A549 (cell line): ENCODE measurements around the gene C10orf67. TPM values are rescaled to one million over a fixed set of nuclear protein-coding genes. Genes with fewer than 3 reads are reported as not detected.

Experiments
- ATAC-seq, 2 experiments: fragments of 200-7000 bp in 1 of 2; fragments of >200 bp in 1 of 2; cut with Nextera tagmentation in 1 of 2; cut with Tn5 transposase in 1 of 2; 3 replicates each; pipeline versions ENCODE4 v1.8.0 to v1.9.1; 2018 to 2020; ENCODE audit warnings: mild to moderate bottlenecking in 1 of 2, moderate library complexity in 1 of 2
- CTCF ChIA-PET: fragments of 300-600 bp; sonication (Branson Sonifier 250); formaldehyde crosslinking; extraction: SDS; loops from one replicate; lab custom pipeline; 2021; ENCODE audit warnings: antibody characterized with exemption, inconsistent platforms; lab: Yijun Ruan, JAX
- POLR2A ChIA-PET: fragments of 350-600 bp; formaldehyde crosslinking; extraction: SDS; loops from one replicate; lab custom pipeline; 2021; ENCODE audit warnings: antibody characterized with exemption, inconsistent platforms; lab: Yijun Ruan, JAX
- DNase-seq, 2 experiments: peaks; one replicate each; pipeline versions ENCODE4 v3.0.0 to v3.0.0-alpha.2; 2011 to 2016; ENCODE audit warnings: low read depth in 1 of 2, low spot score in 1 of 2
- FAIRE-seq: peaks from 2 replicates; lab custom pipeline; 2011; peaks lifted over from hg19 to GRCh38; lab: Jason Lieb, UNC
- H3K27ac ChIP-seq, 2 experiments: fragments of >200 bp; sonication (Bioruptor Twin); formaldehyde crosslinking; 3 replicates each; pipeline ENCODE4 v1.5.1; 2016 to 2017
- H3K4me1 ChIP-seq: fragments of >200 bp; sonication (Bioruptor Twin); formaldehyde crosslinking; 3 replicates; pipeline ENCODE4 v1.6.1; 2016
- H3K4me2 ChIP-seq: fragments of >200 bp; sonication (Bioruptor Twin); formaldehyde crosslinking; 3 replicates; pipeline ENCODE4 v1.6.1; 2016
- H3K4me3 ChIP-seq: fragments of >200 bp; sonication (Bioruptor Twin); formaldehyde crosslinking; 3 replicates; pipeline ENCODE4 v1.5.1; 2016
- H3K9me3 ChIP-seq: fragments of >200 bp; sonication (Bioruptor Twin); formaldehyde crosslinking; 3 replicates; pipeline ENCODE4 v1.6.1; 2016
- CBX2 ChIP-seq: fragments of 200-600 bp; sonication (generic); IDR thresholded peaks from 2 replicates; pipeline ENCODE4 v1.6.1; 2016; ENCODE audit warnings: low read depth, mild to moderate bottlenecking, borderline replicate concordance
- CHD2 ChIP-seq: fragments of 150-350 bp; IDR thresholded peaks from 2 replicates; pipeline ENCODE4 v1.6.1; 2014; ENCODE audit warnings: low read length; ENCODE audit not compliant: partially characterized antibody
- CHD4 ChIP-seq: fragments of 200-600 bp; sonication (generic); IDR thresholded peaks from 2 replicates; pipeline ENCODE4 v1.6.1; 2016; ENCODE audit warnings: antibody characterized with exemption, mild to moderate bottlenecking, borderline replicate concordance
- E2F6 ChIP-seq: IDR thresholded peaks from 2 replicates; pipeline ENCODE4 v1.6.1; 2012; ENCODE audit warnings: low read depth, borderline replicate concordance
- EHF ChIP-seq: fragments of 250-450 bp; sonication (Bioruptor Pico); IDR thresholded peaks from 2 replicates; pipeline ENCODE4 v1.5.0; 2020; ENCODE audit warnings: mild to moderate bottlenecking
- EP300 ChIP-seq, 2 experiments: fragments of >200 bp; sonication (Bioruptor Twin); formaldehyde crosslinking; IDR thresholded peaks; 2 replicates in 1 of 2; 3 replicates in 1 of 2; pipeline ENCODE4 v1.6.1; 2016 to 2017
- FOSL2 ChIP-seq, 2 experiments: fragments of 450-650 bp in 1 of 2; fragments of >200 bp in 1 of 2; sonication (Bioruptor Twin) in 1 of 2; formaldehyde crosslinking; IDR thresholded peaks; 2 replicates each; pipeline versions ENCODE4 v1.5.0 to v1.6.1; 2016 to 2020; ENCODE audit warnings: mild to moderate bottlenecking in 1 of 2, moderate library complexity in 1 of 2
- FOXS1 ChIP-seq: fragments of 250-450 bp; sonication (Bioruptor Pico); IDR thresholded peaks from 2 replicates; pipeline ENCODE4 v1.5.0; 2020; ENCODE audit warnings: mild to moderate bottlenecking, moderate library complexity
- GATA3 ChIP-seq: IDR thresholded peaks from 2 replicates; pipeline ENCODE4 v1.6.1; 2012; ENCODE audit warnings: borderline replicate concordance
- HDAC2 ChIP-seq: fragments of 200-600 bp; sonication (generic); IDR thresholded peaks from 2 replicates; pipeline ENCODE4 v1.6.1; 2016
- HOXA7 ChIP-seq: fragments of 250-450 bp; sonication (Bioruptor Pico); IDR thresholded peaks from 2 replicates; pipeline ENCODE4 v1.5.0; 2020; ENCODE audit warnings: mild to moderate bottlenecking, moderate library complexity
- HOXB13 ChIP-seq: fragments of 250-450 bp; sonication (Bioruptor Pico); IDR thresholded peaks from 2 replicates; pipeline ENCODE4 v1.5.0; 2020; ENCODE audit warnings: low read depth, mild to moderate bottlenecking, moderate library complexity
- JUN ChIP-seq, 2 experiments: fragments of >200 bp; sonication (Bioruptor Twin); formaldehyde crosslinking; IDR thresholded peaks; 2 replicates in 1 of 2; 3 replicates in 1 of 2; pipeline ENCODE4 v1.6.1; 2016 to 2017
- KDM5A ChIP-seq: fragments of 200-600 bp; sonication (generic); IDR thresholded peaks from 2 replicates; pipeline ENCODE4 v1.6.1; 2016; ENCODE audit warnings: antibody characterized with exemption, mild to moderate bottlenecking
- MAFK ChIP-seq: fragments of 450-650 bp; IDR thresholded peaks from 2 replicates; pipeline ENCODE4 v1.6.1; 2014; ENCODE audit not compliant: partially characterized antibody
- MAX ChIP-seq: IDR thresholded peaks from 2 replicates; pipeline ENCODE4 v1.6.1; 2012
- NFE2L2 ChIP-seq: fragments of 150-350 bp; conservative IDR thresholded peaks from 2 replicates; pipeline ENCODE4 v1.6.1; 2014; ENCODE audit warnings: low read length
- PBX3 ChIP-seq: IDR thresholded peaks from 2 replicates; pipeline ENCODE4 v1.6.1; 2012
- POLR2A ChIP-seq: IDR thresholded peaks from 2 replicates; pipeline ENCODE4 v1.6.1; 2012; ENCODE audit warnings: mild to moderate bottlenecking, low read length
- RAD21 ChIP-seq, 2 experiments: fragments of >200 bp in 1 of 2; sonication (Bioruptor Twin) in 1 of 2; formaldehyde crosslinking in 1 of 2; IDR thresholded peaks in 1 of 2; conservative IDR thresholded peaks in 1 of 2; 2 replicates in 1 of 2; 3 replicates in 1 of 2; pipeline ENCODE4 v1.6.1; 2012 to 2018; ENCODE audit warnings: inconsistent platforms in 1 of 2
- RARB ChIP-seq: fragments of 250-450 bp; sonication (Bioruptor Pico); IDR thresholded peaks from 2 replicates; pipeline ENCODE4 v1.8.0; 2021; ENCODE audit warnings: mild to moderate bottlenecking, moderate library complexity
- RFX5 ChIP-seq: fragments of 450-650 bp; IDR thresholded peaks from 2 replicates; pipeline ENCODE4 v1.7.1; 2014; ENCODE audit warnings: antibody characterized with exemption, mild to moderate bottlenecking, moderate library complexity
- RNF2 ChIP-seq: fragments of 200-600 bp; sonication (generic); IDR thresholded peaks from 2 replicates; pipeline ENCODE4 v1.6.1; 2016; ENCODE audit warnings: low read depth, mild to moderate bottlenecking, antibody characterized with exemption, moderate library complexity, borderline replicate concordance
- USF2 ChIP-seq: fragments of 450-650 bp; IDR thresholded peaks from 2 replicates; pipeline ENCODE4 v1.6.1; 2014; ENCODE audit warnings: antibody characterized with exemption
- ZSCAN20 ChIP-seq: fragments of 250-450 bp; sonication (Bioruptor Pico); IDR thresholded peaks from 2 replicates; pipeline ENCODE4 v1.8.0; 2022; ENCODE audit warnings: mild to moderate bottlenecking, moderate library complexity
- WGBS: methylation state at CpG from one replicate; pipeline ENCODE4 v1.1.6; 2017; ENCODE audit errors: missing lambda C conversion rate; 5-methylcytosine and 5-hydroxymethylcytosine counted together
- polyA plus RNA-seq, 4 experiments: library from polyadenylated mRNA; depleted of rRNA in 3 of 4; stranded (reverse); fragments of >200 nt; fragmentation: RNase III in 1 of 4; extraction: RNeasy Plus Mini Kit Qiagen cat#74134 plus additional on column Dnase treatment in 1 of 4; gene quantifications; 2 replicates in 3 of 4; 3 replicates in 1 of 4; pipeline ENCODE4 v1.2.3, GENCODE V29; 2011 to 2017
- TF ChIP-seq, protein P1 (sequence below): fragments of 250-450 bp; sonication (Bioruptor Pico); IDR thresholded peaks from 2 replicates; pipeline ENCODE4 v1.5.0; 2021; ENCODE audit warnings: mild to moderate bottlenecking, moderate library complexity, borderline replicate concordance
- TF ChIP-seq, protein P2 (sequence below): fragments of 150-350 bp; IDR thresholded peaks from 2 replicates; pipeline ENCODE4 v1.6.1; 2014; ENCODE audit warnings: low read depth, mild to moderate bottlenecking, low read length
- TF ChIP-seq, protein P3 (sequence below): fragments of >200 bp; sonication (Bioruptor Twin); formaldehyde crosslinking; IDR thresholded peaks from 3 replicates; pipeline ENCODE4 v1.5.1; 2016

Gene C10orf67
- polyA plus RNA-seq, 2 of the 4 experiments (the other 2 are of a cell fraction): 0.06 to 0.09 TPM

- ATAC-seq (no peak), FAIRE-seq (no peak)
- no peaks in the 10 kb centered on the region for H3K9me3 ChIP-seq
- 17% methylated on average over 5 of the region's 5 CpGs for WGBS
- CTCF ChIA-PET: interaction anchor here (1.2 kb wide), 1 partner anchor 10 kb away, joined by 3 read pairs; no protein-coding TSS in a partner anchor
- no peak overlapping the region for H3K27ac ChIP-seq
- no peaks in the 10 kb centered on the region for H3K4me1 ChIP-seq
- no peak overlapping the region for H3K4me3 ChIP-seq
- TF ChIP-seq HOXB13 (CRISPR knock-in tag): no peak
- TF ChIP-seq, protein P1, sequence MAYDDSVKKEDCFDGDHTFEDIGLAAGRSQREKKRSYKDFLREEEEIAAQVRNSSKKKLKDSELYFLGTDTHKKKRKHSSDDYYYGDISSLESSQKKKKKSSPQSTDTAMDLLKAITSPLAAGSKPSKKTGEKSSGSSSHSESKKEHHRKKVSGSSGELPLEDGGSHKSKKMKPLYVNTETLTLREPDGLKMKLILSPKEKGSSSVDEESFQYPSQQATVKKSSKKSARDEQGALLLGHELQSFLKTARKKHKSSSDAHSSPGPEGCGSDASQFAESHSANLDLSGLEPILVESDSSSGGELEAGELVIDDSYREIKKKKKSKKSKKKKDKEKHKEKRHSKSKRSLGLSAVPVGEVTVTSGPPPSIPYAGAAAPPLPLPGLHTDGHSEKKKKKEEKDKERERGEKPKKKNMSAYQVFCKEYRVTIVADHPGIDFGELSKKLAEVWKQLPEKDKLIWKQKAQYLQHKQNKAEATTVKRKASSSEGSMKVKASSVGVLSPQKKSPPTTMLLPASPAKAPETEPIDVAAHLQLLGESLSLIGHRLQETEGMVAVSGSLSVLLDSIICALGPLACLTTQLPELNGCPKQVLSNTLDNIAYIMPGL (CRISPR knock-in tag): no peak
- TF ChIP-seq HOXA7 (CRISPR knock-in tag): no peak
- no peak for TF ChIP-seq MAFK
- no peak for TF ChIP-seq RFX5
- no peak for TF ChIP-seq MAX
- no peak for TF ChIP-seq HDAC2
- TF ChIP-seq GATA3: no peak
- TF ChIP-seq RARB (CRISPR knock-in tag): no peak
- TF ChIP-seq EHF (CRISPR knock-in tag): no peak
- no peak for TF ChIP-seq KDM5A
- TF ChIP-seq NFE2L2: no peak
- no peak for TF ChIP-seq USF2
- TF ChIP-seq PBX3: no peak
- no peak for TF ChIP-seq FOSL2 (IDR thresholded peaks at IDR 0.05)
- TF ChIP-seq FOSL2 (CRISPR knock-in tag; IDR thresholded peaks at IDR 0.05): no peak
- TF ChIP-seq RAD21 (conservative IDR thresholded peaks at IDR 0.05 in 1 of 2, IDR thresholded peaks at IDR 0.05 in 1 of 2): no peak
- TF ChIP-seq JUN (IDR thresholded peaks at IDR 0.05): no peak
- no peak for TF ChIP-seq CBX2
- TF ChIP-seq, protein P2, sequence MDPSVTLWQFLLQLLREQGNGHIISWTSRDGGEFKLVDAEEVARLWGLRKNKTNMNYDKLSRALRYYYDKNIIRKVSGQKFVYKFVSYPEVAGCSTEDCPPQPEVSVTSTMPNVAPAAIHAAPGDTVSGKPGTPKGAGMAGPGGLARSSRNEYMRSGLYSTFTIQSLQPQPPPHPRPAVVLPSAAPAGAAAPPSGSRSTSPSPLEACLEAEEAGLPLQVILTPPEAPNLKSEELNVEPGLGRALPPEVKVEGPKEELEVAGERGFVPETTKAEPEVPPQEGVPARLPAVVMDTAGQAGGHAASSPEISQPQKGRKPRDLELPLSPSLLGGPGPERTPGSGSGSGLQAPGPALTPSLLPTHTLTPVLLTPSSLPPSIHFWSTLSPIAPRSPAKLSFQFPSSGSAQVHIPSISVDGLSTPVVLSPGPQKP: no peak
- TF ChIP-seq, all 56 proteins: peak for 0
- DNase-seq: no peak
- H3K4me2 ChIP-seq: no peak overlapping the region
- POLR2A ChIA-PET: no interaction called here
Measured at GRCh38 chr10:23364378-23364777, 19.8 kb upstream of the C10orf67 start.

DNA sequence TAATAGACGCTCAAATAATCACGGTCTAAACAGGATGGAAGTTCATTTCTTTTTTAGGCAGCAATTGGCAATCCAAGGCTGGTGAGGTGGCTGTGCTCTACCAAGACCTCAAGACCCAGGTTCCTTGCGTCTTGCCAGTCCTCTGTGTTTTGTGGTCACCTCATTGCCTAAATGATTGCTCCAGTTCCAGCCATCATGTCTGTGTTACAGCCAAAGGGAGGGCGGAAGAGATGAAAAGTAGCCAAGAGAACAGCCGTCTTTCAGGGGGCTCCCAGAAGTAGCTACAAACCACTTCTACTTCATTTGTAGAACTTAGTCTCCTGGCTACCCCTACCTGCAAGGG is 19.2 kb upstream of the C10orf67 start:
- no peak for FAIRE-seq
- DNase-seq: no peak
- ATAC-seq: no peak
- no peaks in the 10 kb centered on the region for H3K9me3 ChIP-seq
- no peaks in the 10 kb centered on the region for H3K4me1 ChIP-seq
- H3K27ac ChIP-seq: no peak overlapping the region
- H3K4me3 ChIP-seq: no peak overlapping the region
- TF ChIP-seq ZSCAN20 (CRISPR knock-in tag) (no peak), JUN (IDR thresholded peaks at IDR 0.05) (no peak), CHD4 (no peak), GATA3 (no peak), POLR2A (no peak), E2F6 (no peak), RNF2 (no peak), CHD2 (no peak), FOXS1 (no peak), EP300 (IDR thresholded peaks at IDR 0.05) (no peak)
- TF ChIP-seq, protein P3, sequence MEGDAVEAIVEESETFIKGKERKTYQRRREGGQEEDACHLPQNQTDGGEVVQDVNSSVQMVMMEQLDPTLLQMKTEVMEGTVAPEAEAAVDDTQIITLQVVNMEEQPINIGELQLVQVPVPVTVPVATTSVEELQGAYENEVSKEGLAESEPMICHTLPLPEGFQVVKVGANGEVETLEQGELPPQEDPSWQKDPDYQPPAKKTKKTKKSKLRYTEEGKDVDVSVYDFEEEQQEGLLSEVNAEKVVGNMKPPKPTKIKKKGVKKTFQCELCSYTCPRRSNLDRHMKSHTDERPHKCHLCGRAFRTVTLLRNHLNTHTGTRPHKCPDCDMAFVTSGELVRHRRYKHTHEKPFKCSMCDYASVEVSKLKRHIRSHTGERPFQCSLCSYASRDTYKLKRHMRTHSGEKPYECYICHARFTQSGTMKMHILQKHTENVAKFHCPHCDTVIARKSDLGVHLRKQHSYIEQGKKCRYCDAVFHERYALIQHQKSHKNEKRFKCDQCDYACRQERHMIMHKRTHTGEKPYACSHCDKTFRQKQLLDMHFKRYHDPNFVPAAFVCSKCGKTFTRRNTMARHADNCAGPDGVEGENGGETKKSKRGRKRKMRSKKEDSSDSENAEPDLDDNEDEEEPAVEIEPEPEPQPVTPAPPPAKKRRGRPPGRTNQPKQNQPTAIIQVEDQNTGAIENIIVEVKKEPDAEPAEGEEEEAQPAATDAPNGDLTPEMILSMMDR: no peak
- ChIA-PET POLR2A (no interaction called here), CTCF (interaction anchor here (2.2 kb wide), 1 partner anchor 49 kb away, joined by 5 read pairs; no protein-coding TSS in a partner anchor)
- no peak overlapping the region for H3K4me2 ChIP-seq
- 54% methylated on average over 5 of the region's 5 CpGs for WGBS
